Measurements from ENCODE around the gene KRTAP10-10.

GRCh38 chr21:44602463-44602850 is 34.7 kb upstream of the KRTAP10-10 start:
- TF ChIP-seq POLR2A (IDR thresholded peaks at IDR 0.05): no peak
- TF ChIP-seq EP300 (IDR thresholded peaks at IDR 0.05): no peak
- no peak for TF ChIP-seq CTCF (IDR thresholded peaks at IDR 0.05)

Data from tibial nerve (tissue), 4 donors.